Measurements from ENCODE around the gene MEIG1.

- TF ChIP-seq CTCF (IDR thresholded peaks at IDR 0.05), result no peak
- no peak for TF ChIP-seq POLR2A (IDR thresholded peaks at IDR 0.05)
Measured at GRCh38 chr10:14967897-14968296, 8.7 kb downstream of the MEIG1 start.
